WI38 (cell line): Measurements from ENCODE around the gene PTPRE.
A peak's percentile ranks its signal among the peaks of the same experiment; 100 is the strongest.

ENCODE experiments used
- H3K4me3 ChIP-seq: 2 replicates; pipeline ENCODE4 v1.5.1; 2011; ENCODE audit warnings: low read depth, mild to moderate bottlenecking, control low read depth, low read length
- CTCF ChIP-seq: IDR thresholded peaks from 2 replicates; pipeline ENCODE4 v1.5.1; 2012; ENCODE audit warnings: low read depth, mild to moderate bottlenecking, control low read depth, low read length

The PTPRE gene

GRCh38 chr10:127908106-127908958, 1.4 kb downstream of the PTPRE start:
- no peak for TF ChIP-seq CTCF
- H3K4me3 ChIP-seq = peak overlapping the region; percentile 58

- no peak overlapping the region for H3K4me3 ChIP-seq
- no peak for TF ChIP-seq CTCF
Observed at GRCh38 chr10:127908959-127909267, 2.0 kb downstream of the PTPRE start.

GRCh38 chr10:127909716-127910463, 3.0 kb downstream of the PTPRE start:
- no peak overlapping the region for H3K4me3 ChIP-seq
- no peak for TF ChIP-seq CTCF

GRCh38 chr10:127910464-127910770, 3.5 kb downstream of the PTPRE start:
- H3K4me3 ChIP-seq = no peak overlapping the region
- no peak for TF ChIP-seq CTCF

- TF ChIP-seq CTCF = no peak
- no peak overlapping the region for H3K4me3 ChIP-seq
Observed at GRCh38 chr10:127911218-127911866, 4.4 kb downstream of the PTPRE start.

- TF ChIP-seq CTCF = no peak
Observed at GRCh38 chr10:127911867-127912257, 5.0 kb downstream of the PTPRE start.

GRCh38 chr10:127912607-127913367, 5.9 kb downstream of the PTPRE start:
- TF ChIP-seq CTCF = no peak
- no peak overlapping the region for H3K4me3 ChIP-seq

More at GRCh38 chr10:127911867-127912257, 5.0 kb downstream of the PTPRE start:
- no peak overlapping the region for H3K4me3 ChIP-seq
